H9 (cell line): ENCODE results near the gene GPR137. TPM values are rescaled to one million over a fixed set of nuclear protein-coding genes. Genes with fewer than 3 reads are reported as not detected.
A peak's percentile ranks its signal among the peaks of the same experiment; 100 is the strongest.

ENCODE experiments used
- DNase-seq: peaks from one replicate; pipeline ENCODE4 v3.0.0-alpha.2; 2017
- H2AFZ ChIP-seq: one replicate; pipeline ENCODE4 v1.6.1; 2013; ENCODE audit warnings: mild to moderate bottlenecking, low read length, control low read depth, moderate library complexity
- H2AK5ac ChIP-seq: 2 replicates; pipeline ENCODE4 v1.6.1; 2013; ENCODE audit warnings: low read length, control low read depth, mixed read lengths; ENCODE audit not compliant: insufficient read length
- H2BK120ac ChIP-seq: one replicate; pipeline ENCODE4 v1.6.1; 2013; ENCODE audit warnings: low read depth, mild to moderate bottlenecking, low read length, control low read depth, inconsistent platforms; ENCODE audit not compliant: poor library complexity, severe bottlenecking
- H2BK12ac ChIP-seq: 2 replicates; pipeline ENCODE4 v1.6.1; 2013; ENCODE audit warnings: low read length, control low read depth, mixed read lengths, low read depth; ENCODE audit not compliant: insufficient read length
- H2BK15ac ChIP-seq: 2 replicates; pipeline ENCODE4 v1.6.1; 2013; ENCODE audit warnings: low read depth, low read length, control low read depth
- H2BK20ac ChIP-seq: one replicate; pipeline ENCODE4 v1.6.1; 2013; ENCODE audit warnings: low read depth, mild to moderate bottlenecking, low read length, control low read depth, inconsistent platforms; ENCODE audit not compliant: poor library complexity, severe bottlenecking
- H2BK5ac ChIP-seq: 2 replicates; pipeline ENCODE4 v1.6.1; 2013; ENCODE audit warnings: low read length, control low read depth, mixed read lengths; ENCODE audit not compliant: insufficient read length
- H3K14ac ChIP-seq: 2 replicates; pipeline ENCODE4 v1.6.1; 2013; ENCODE audit warnings: low read length, control low read depth; ENCODE audit not compliant: insufficient read depth
- H3K18ac ChIP-seq: 2 replicates; pipeline ENCODE4 v1.6.1; 2013; ENCODE audit warnings: low read depth, mild to moderate bottlenecking, mixed read lengths, low read length, control low read depth; ENCODE audit not compliant: insufficient read length
- H3K23ac ChIP-seq: 2 replicates; pipeline ENCODE4 v1.6.1; 2013; ENCODE audit warnings: low read length, control low read depth, mixed read lengths, low read depth; ENCODE audit not compliant: insufficient read length
- H3K23me2 ChIP-seq: 2 replicates; pipeline ENCODE4 v1.6.1; 2013; ENCODE audit warnings: low read depth, mild to moderate bottlenecking, mixed read lengths, low read length, control low read depth; ENCODE audit not compliant: insufficient read length, poor library complexity, severe bottlenecking
- H3K27ac ChIP-seq: 2 replicates; pipeline ENCODE4 v1.5.1; 2013; ENCODE audit warnings: low read length, control low read depth, mixed read lengths, low read depth; ENCODE audit not compliant: insufficient read length
- H3K27me3 ChIP-seq: 2 replicates; pipeline ENCODE4 v1.6.1; 2013; ENCODE audit warnings: low read length, control low read depth, inconsistent platforms; ENCODE audit not compliant: insufficient read depth
- H3K4ac ChIP-seq: 2 replicates; pipeline ENCODE4 v1.6.1; 2013; ENCODE audit warnings: low read depth, mild to moderate bottlenecking, control low read depth, inconsistent platforms, low read length, moderate library complexity
- H3K4me1 ChIP-seq: 2 replicates; pipeline ENCODE4 v1.6.1; 2013; ENCODE audit warnings: low read length, control low read depth, inconsistent platforms; ENCODE audit not compliant: insufficient read depth
- H3K4me2 ChIP-seq: 2 replicates; pipeline ENCODE4 v1.6.1; 2013; ENCODE audit warnings: low read length, control low read depth, mixed read lengths; ENCODE audit not compliant: insufficient read length, insufficient read depth
- H3K56ac ChIP-seq: 2 replicates; pipeline ENCODE4 v1.6.1; 2013; ENCODE audit warnings: low read depth, mild to moderate bottlenecking, mixed read lengths, low read length, control low read depth; ENCODE audit not compliant: insufficient read length
- H3K79me1 ChIP-seq: 2 replicates; pipeline ENCODE4 v1.6.1; 2013; ENCODE audit warnings: low read depth, mild to moderate bottlenecking, moderate library complexity, low read length, control low read depth, inconsistent platforms; ENCODE audit not compliant: insufficient read depth, poor library complexity, severe bottlenecking
- H3K79me2 ChIP-seq: 2 replicates; pipeline ENCODE4 v1.6.1; 2013; ENCODE audit warnings: low read length, control low read depth, inconsistent platforms; ENCODE audit not compliant: insufficient read depth
- H3K9ac ChIP-seq: 2 replicates; pipeline ENCODE4 v1.6.1; 2013; ENCODE audit warnings: low read length, control low read depth, mixed read lengths; ENCODE audit not compliant: insufficient read length; ENCODE audit errors: extremely low read depth
- H3K9me3 ChIP-seq: one replicate; pipeline ENCODE4 v1.6.1; 2013; ENCODE audit warnings: low read depth, low read length, inconsistent platforms; ENCODE audit not compliant: control insufficient read depth
- H3T11ph ChIP-seq: one replicate; pipeline ENCODE4 v1.6.1; 2013; ENCODE audit warnings: mild to moderate bottlenecking, low read length, control low read depth, inconsistent platforms
- H4K20me1 ChIP-seq: one replicate; pipeline ENCODE4 v1.6.1; 2013; ENCODE audit not compliant: control insufficient read depth, insufficient read length, insufficient read depth
- H4K5ac ChIP-seq: 2 replicates; pipeline ENCODE4 v1.6.1; 2013; ENCODE audit warnings: low read depth, mild to moderate bottlenecking, mixed read lengths, low read length, control low read depth; ENCODE audit not compliant: insufficient read length
- H4K8ac ChIP-seq: replicated peaks from 2 replicates; pipeline ENCODE4 v1.6.1; 2013; ENCODE audit warnings: low read length, control low read depth, mixed read lengths, low read depth; ENCODE audit not compliant: insufficient read length
- H4K91ac ChIP-seq: 2 replicates; pipeline ENCODE4 v1.6.1; 2013; ENCODE audit warnings: low read depth, mild to moderate bottlenecking, moderate library complexity, mixed read lengths, low read length, control low read depth; ENCODE audit not compliant: insufficient read length
- H3K27ac Mint-ChIP-seq, 3 experiments: 2 replicates in 2 of 3; 3 replicates in 1 of 3; pipeline ENCODE4 v1.8.0; 2020 to 2021; ENCODE audit warnings: mixed read lengths in 3 of 3, mild to moderate bottlenecking in 1 of 3, moderate library complexity in 1 of 3
- H3K27me3 Mint-ChIP-seq: 2 replicates; pipeline ENCODE4 v1.8.0; 2021; ENCODE audit warnings: low read depth, mild to moderate bottlenecking, moderate library complexity, mixed read lengths
- H3K36me3 Mint-ChIP-seq, 3 experiments: 2 replicates in 2 of 3; 3 replicates in 1 of 3; pipeline ENCODE4 v1.8.0; 2020 to 2021; ENCODE audit warnings: low read depth in 3 of 3, mixed read lengths in 3 of 3; ENCODE audit not compliant: insufficient read depth in 1 of 3
- H3K4me1 Mint-ChIP-seq, 2 experiments: 2 replicates each; pipeline ENCODE4 v1.8.0; 2020; ENCODE audit warnings: mixed read lengths in 2 of 2
- H3K4me3 Mint-ChIP-seq, 2 experiments: 2 replicates in 1 of 2; 3 replicates in 1 of 2; pipeline ENCODE4 v1.8.0; 2020 to 2021; ENCODE audit warnings: mild to moderate bottlenecking in 2 of 2, mixed read lengths in 2 of 2, moderate library complexity in 1 of 2
- H3K9me3 Mint-ChIP-seq, 2 experiments: 2 replicates in 1 of 2; 3 replicates in 1 of 2; pipeline ENCODE4 v1.8.0; 2020; ENCODE audit warnings: mild to moderate bottlenecking in 2 of 2, mixed read lengths in 2 of 2, moderate library complexity in 1 of 2
- WGBS: extraction: QIAGEN DNeasy Blood & Tissue Kit; methylation state at CpG from one replicate; pipeline ENCODE4 v1.1.7; 2013; ENCODE audit warnings: missing lambda C conversion rate, low lambda C conversion rate, mixed read lengths; ENCODE audit not compliant: insufficient read length; ENCODE audit errors: extremely low coverage; 5-methylcytosine and 5-hydroxymethylcytosine counted together
- total RNA-seq: library from RNA; stranded (reverse); gene quantifications from 2 replicates; pipeline ENCODE4 v1.2.1, GENCODE V29; 2021
- TF ChIP-seq, protein P1 (sequence below): fragments of 200-600 bp; sonication (generic); conservative IDR thresholded peaks from 3 replicates; pipeline ENCODE4 v1.8.0; 2021; ENCODE audit warnings: antibody characterized with exemption, mild to moderate bottlenecking

GPR137 gene
- total RNA-seq, 1 experiment from 2014 or later, result 39.6 TPM

DNA sequence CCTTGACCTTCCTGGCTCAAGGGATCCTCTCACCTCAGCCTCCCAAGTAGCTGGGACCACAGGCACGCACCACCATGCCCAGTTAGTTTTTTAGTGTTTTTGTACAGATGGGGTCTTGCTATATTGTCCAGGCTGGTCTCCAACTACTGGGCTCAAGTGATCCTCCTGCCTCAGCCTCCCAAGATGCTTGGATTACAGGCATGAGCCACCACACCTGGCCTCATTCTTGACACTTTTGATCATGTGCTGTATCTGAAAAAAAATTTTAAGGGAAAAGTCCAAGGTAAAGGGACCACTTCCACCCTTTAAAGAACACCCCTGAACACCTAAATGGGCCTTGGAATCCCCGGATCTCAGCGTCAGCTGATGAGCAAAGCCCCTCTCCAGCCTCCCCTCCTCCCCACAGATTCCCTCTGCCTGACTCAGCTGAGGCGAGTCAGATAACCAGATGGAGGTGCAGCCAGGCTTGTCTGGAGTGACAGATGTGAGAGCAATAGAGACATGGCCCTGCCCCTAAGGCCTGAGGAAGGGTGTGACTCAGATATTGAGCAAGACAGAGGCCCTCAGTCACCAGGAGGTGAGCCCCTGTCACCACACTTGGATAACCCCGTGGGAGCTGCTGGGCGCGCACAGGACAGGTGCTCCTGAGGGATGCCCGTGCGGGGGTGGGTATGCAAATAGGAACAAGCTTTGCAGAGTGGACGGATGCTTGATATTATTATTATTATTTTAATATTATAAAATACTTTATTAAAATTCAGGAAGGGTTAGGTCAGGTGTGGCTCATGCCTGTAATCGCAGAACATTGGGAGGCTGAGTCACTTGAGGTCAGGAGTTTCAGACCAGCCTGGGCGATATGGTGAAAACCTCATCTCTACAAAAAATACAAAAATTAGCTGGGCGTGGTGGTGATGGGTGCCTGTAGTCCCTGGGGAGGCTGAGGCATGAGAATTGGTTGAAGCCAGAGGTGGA is 49.4 kb downstream of the GPR137 start:
- no peak overlapping the region for H3K4me3 Mint-ChIP-seq
- no peak overlapping the region for H4K8ac ChIP-seq
- DNase-seq, result peak; percentile 76
- peaks cover 12 to 21% of the 10 kb centered on the region in 2 experiments for H3K4me1 Mint-ChIP-seq
- peaks cover 7% of the 10 kb centered on the region for H3K27me3 Mint-ChIP-seq
- H4K91ac ChIP-seq, result no peak overlapping the region
- H3K9me3 ChIP-seq, result no peaks in the 10 kb centered on the region
- no peak overlapping the region for H3K27ac ChIP-seq
- H3K4me2 ChIP-seq, result no peak overlapping the region
- H2AK5ac ChIP-seq, result no peak overlapping the region
- no peak overlapping the region for H3K56ac ChIP-seq
- H2AFZ ChIP-seq, result no peak overlapping the region
- H2BK20ac ChIP-seq, result no peak overlapping the region
- H4K5ac ChIP-seq, result no peak overlapping the region
- no peaks in the 10 kb centered on the region for H3K9me3 Mint-ChIP-seq
- H4K20me1 ChIP-seq, result no peaks in the 10 kb centered on the region
- no peaks in the 10 kb centered on the region for H3K36me3 Mint-ChIP-seq
- H3K79me2 ChIP-seq, result no peaks in the 10 kb centered on the region
- H3K23me2 ChIP-seq, result no peaks in the 10 kb centered on the region
- H3T11ph ChIP-seq, result no peak overlapping the region
- no peak overlapping the region for H2BK120ac ChIP-seq
- WGBS, result no CpG with 5 or more reads among the region's 13 CpGs
- H2BK15ac ChIP-seq, result no peak overlapping the region
- H3K27me3 ChIP-seq, result no peaks in the 10 kb centered on the region
- H3K9ac ChIP-seq, result no peak overlapping the region
- no peak overlapping the region for H3K4ac ChIP-seq
- H3K4me1 ChIP-seq, result peaks cover 2% of the 10 kb centered on the region; the same call in 1 of the 2 replicates
- H2BK12ac ChIP-seq, result no peak overlapping the region
- no peak overlapping the region for H3K23ac ChIP-seq
- H3K18ac ChIP-seq, result no peak overlapping the region
- H3K14ac ChIP-seq, result no peak overlapping the region
- no peaks in the 10 kb centered on the region for H3K79me1 ChIP-seq
- no peak overlapping the region for H2BK5ac ChIP-seq
- TF ChIP-seq, protein P1, sequence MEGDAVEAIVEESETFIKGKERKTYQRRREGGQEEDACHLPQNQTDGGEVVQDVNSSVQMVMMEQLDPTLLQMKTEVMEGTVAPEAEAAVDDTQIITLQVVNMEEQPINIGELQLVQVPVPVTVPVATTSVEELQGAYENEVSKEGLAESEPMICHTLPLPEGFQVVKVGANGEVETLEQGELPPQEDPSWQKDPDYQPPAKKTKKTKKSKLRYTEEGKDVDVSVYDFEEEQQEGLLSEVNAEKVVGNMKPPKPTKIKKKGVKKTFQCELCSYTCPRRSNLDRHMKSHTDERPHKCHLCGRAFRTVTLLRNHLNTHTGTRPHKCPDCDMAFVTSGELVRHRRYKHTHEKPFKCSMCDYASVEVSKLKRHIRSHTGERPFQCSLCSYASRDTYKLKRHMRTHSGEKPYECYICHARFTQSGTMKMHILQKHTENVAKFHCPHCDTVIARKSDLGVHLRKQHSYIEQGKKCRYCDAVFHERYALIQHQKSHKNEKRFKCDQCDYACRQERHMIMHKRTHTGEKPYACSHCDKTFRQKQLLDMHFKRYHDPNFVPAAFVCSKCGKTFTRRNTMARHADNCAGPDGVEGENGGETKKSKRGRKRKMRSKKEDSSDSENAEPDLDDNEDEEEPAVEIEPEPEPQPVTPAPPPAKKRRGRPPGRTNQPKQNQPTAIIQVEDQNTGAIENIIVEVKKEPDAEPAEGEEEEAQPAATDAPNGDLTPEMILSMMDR, result no peak
- H3K27ac Mint-ChIP-seq, result peak overlapping the region in 1 of 3 experiments; percentile 61; a peak in 1 of 7 replicates
